ENCODE measurements around the gene CCNA2.

Gene CCNA2

DNA sequence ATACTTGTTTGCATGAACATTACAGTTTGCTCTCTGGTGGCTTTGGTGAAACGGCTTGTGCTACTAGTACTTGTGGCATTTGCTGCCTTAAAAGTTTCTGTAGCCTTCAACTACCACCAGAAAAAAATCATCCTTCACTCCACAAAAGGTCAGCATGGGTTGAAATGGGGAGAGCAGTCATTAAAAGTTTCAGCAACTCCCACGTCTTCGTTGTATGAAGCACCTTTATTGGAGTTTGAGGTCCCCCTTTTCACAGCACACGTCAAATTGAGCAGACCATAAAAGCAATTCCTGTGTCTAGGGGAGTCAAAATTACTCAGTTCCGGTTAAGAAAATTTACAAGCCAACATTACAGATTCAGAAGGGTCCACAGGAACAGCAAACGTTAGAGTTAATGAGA, 23.0 kb upstream of the CCNA2 start:
- Histone ChIP-seq H4K20me1 (ENCODE audit: low read depth, low read length) (no peaks in the 10 kb centered on the region), H3K4me2 (ENCODE audit: low read depth, low read length, poor library complexity, severe bottlenecking) (no peak overlapping the region)
- TF ChIP-seq EZH2phosphoT487 (conservative IDR thresholded peaks at IDR 0.05; ENCODE audit: low read length): no peak
- TF ChIP-seq, protein P1, sequence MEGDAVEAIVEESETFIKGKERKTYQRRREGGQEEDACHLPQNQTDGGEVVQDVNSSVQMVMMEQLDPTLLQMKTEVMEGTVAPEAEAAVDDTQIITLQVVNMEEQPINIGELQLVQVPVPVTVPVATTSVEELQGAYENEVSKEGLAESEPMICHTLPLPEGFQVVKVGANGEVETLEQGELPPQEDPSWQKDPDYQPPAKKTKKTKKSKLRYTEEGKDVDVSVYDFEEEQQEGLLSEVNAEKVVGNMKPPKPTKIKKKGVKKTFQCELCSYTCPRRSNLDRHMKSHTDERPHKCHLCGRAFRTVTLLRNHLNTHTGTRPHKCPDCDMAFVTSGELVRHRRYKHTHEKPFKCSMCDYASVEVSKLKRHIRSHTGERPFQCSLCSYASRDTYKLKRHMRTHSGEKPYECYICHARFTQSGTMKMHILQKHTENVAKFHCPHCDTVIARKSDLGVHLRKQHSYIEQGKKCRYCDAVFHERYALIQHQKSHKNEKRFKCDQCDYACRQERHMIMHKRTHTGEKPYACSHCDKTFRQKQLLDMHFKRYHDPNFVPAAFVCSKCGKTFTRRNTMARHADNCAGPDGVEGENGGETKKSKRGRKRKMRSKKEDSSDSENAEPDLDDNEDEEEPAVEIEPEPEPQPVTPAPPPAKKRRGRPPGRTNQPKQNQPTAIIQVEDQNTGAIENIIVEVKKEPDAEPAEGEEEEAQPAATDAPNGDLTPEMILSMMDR (IDR thresholded peaks at IDR 0.05; ENCODE audit: insufficient read depth, low read length, poor library complexity, severe bottlenecking): no peak

DNA sequence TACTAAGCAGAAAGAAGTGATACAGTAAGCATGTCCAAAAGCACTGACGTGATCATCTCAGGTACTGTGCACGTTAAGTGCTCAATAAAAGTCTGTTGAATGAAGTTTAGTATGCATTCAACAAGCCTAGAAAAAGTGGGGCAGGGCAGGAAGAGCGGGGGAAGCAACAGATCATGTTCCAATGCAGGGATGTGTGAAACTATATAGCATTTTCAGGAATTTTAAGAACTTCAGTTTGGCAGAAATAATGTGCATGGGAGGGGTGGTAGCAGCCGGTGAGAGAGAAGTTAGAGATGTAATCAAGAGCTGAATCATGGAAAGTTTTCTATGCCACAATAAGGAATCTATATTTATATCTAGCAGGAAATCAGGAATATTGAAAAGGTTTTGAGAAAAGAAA, 19.2 kb upstream of the CCNA2 start:
- Histone ChIP-seq H2AFZ (ENCODE audit: low read depth, low read length, severe bottlenecking) (no peak overlapping the region), H3K9me3 (ENCODE audit: insufficient read depth, low read length) (no peaks in the 10 kb centered on the region), H3K36me3 (ENCODE audit: low read length) (no peaks in the 10 kb centered on the region), H4K20me1 (ENCODE audit: low read depth, low read length) (no peaks in the 10 kb centered on the region), H3F3A (ENCODE audit: insufficient read depth) (no peaks in the 10 kb centered on the region), H3K79me2 (ENCODE audit: insufficient read depth, low read length) (no peaks in the 10 kb centered on the region), H3K27me3 (ENCODE audit: low read length) (no peaks in the 10 kb centered on the region), H3K4me3 (ENCODE audit: insufficient read depth, low read length, poor library complexity, severe bottlenecking) (no peak overlapping the region), H3K27ac (ENCODE audit: low read depth, low read length) (no peak overlapping the region), H3K4me2 (ENCODE audit: low read depth, low read length, poor library complexity, severe bottlenecking) (no peak overlapping the region), H3K9ac (ENCODE audit: low read length) (no peak overlapping the region), H3K9me2 (replicated peaks; ENCODE audit: insufficient read depth, low read length) (no peaks in the 10 kb centered on the region)
- no peak for TF ChIP-seq EZH2phosphoT487 (conservative IDR thresholded peaks at IDR 0.05; ENCODE audit: low read length)
- TF ChIP-seq, protein P1 (IDR thresholded peaks at IDR 0.05; ENCODE audit: insufficient read depth, low read length, poor library complexity, severe bottlenecking): no peak

More for the DNA sequence above, 23.0 kb upstream of the CCNA2 start:
- Histone ChIP-seq H3K36me3 (ENCODE audit: low read length) (no peaks in the 10 kb centered on the region), H3K9ac (ENCODE audit: low read length) (no peak overlapping the region), H3F3A (ENCODE audit: insufficient read depth) (no peaks in the 10 kb centered on the region), H3K9me2 (replicated peaks; ENCODE audit: insufficient read depth, low read length) (no peaks in the 10 kb centered on the region), H3K9me3 (ENCODE audit: insufficient read depth, low read length) (no peaks in the 10 kb centered on the region), H3K27me3 (ENCODE audit: low read length) (no peaks in the 10 kb centered on the region), H3K79me2 (ENCODE audit: insufficient read depth, low read length) (no peaks in the 10 kb centered on the region), H3K27ac (ENCODE audit: low read depth, low read length) (no peak overlapping the region), H2AFZ (ENCODE audit: low read depth, low read length, severe bottlenecking) (no peak overlapping the region), H3K4me3 (ENCODE audit: insufficient read depth, low read length, poor library complexity, severe bottlenecking) (no peak overlapping the region)

DNA sequence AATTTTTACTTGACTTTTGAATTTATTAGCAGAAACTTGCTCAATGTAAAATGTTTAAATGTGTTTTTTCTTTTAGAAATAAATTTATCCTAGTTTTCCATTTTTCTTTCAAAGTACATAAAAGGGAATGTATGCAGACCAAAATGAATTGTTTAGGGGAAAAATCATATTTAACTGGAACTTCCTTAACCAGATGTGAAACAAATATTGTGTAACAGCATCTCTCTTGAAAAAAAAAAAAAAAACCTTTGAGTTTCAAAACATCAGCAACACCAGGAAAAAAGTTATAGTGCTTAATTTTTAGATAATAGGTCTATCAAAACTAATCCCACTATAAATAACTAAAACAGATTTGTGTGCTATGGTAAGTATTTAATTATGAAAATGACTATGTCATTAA, 14.5 kb upstream of the CCNA2 start:
- H3K9me2 ChIP-seq (replicated peaks; ENCODE audit: insufficient read depth, low read length): no peaks in the 10 kb centered on the region
- H3F3A ChIP-seq (ENCODE audit: insufficient read depth): no peaks in the 10 kb centered on the region
- no peak overlapping the region for H3K9ac ChIP-seq (ENCODE audit: low read length)
- no peak overlapping the region for H2AFZ ChIP-seq (ENCODE audit: low read depth, low read length, severe bottlenecking)
- no peaks in the 10 kb centered on the region for H3K27me3 ChIP-seq (ENCODE audit: low read length)
- no peaks in the 10 kb centered on the region for H3K79me2 ChIP-seq (ENCODE audit: insufficient read depth, low read length)
- no peaks in the 10 kb centered on the region for H3K36me3 ChIP-seq (ENCODE audit: low read length)
- no peak overlapping the region for H3K4me3 ChIP-seq (ENCODE audit: insufficient read depth, low read length, poor library complexity, severe bottlenecking)
- H3K9me3 ChIP-seq (ENCODE audit: insufficient read depth, low read length): no peaks in the 10 kb centered on the region
- TF ChIP-seq, protein P1 (IDR thresholded peaks at IDR 0.05; ENCODE audit: insufficient read depth, low read length, poor library complexity, severe bottlenecking): no peak
- no peak for TF ChIP-seq EZH2phosphoT487 (conservative IDR thresholded peaks at IDR 0.05; ENCODE audit: low read length)
- H3K27ac ChIP-seq (ENCODE audit: low read depth, low read length): no peak overlapping the region
- no peak overlapping the region for H3K4me2 ChIP-seq (ENCODE audit: low read depth, low read length, poor library complexity, severe bottlenecking)
- no peaks in the 10 kb centered on the region for H4K20me1 ChIP-seq (ENCODE audit: low read depth, low read length)
